Activated CD4-positive, alpha-beta T cell treated with anti-CD3 and anti-CD28 coated beads for 4 hours (primary cell): ENCODE results near the gene CRY2.
"Not testable (repeated sequence)": the region's sequence is repeated elsewhere in the genome, so short reads cannot be mapped to it uniquely, and the experiment has no call there.

Source experiments
- DNase-seq, 2 donors: peaks; one replicate each; pipeline ENCODE4 v3.0.0-alpha.2; 2020

The CRY2 gene

GRCh38 chr11:45846974-45847910 lies at the start of gene CRY2:
CRY2 (plus strand) TSS chr11:45847475; CDS start chr11:45847491, 16 bp downstream.
- peak; percentile 99 for DNase-seq

GRCh38 chr11:45798793-45799441 lies 48.4 kb upstream of the CRY2 start:
- no peak for DNase-seq

- no peak for DNase-seq
These were observed 47.7 kb upstream of the CRY2 start for GRCh38 chr11:45799562-45799961.

GRCh38 chr11:45800261-45800660 lies 47.0 kb upstream of the CRY2 start:
- no peak for DNase-seq

GRCh38 chr11:45801723-45802315 lies 45.5 kb upstream of the CRY2 start:
- DNase-seq = no peak

GRCh38 chr11:45802531-45803317 lies 44.6 kb upstream of the CRY2 start:
- DNase-seq = no peak

- peak; percentile 39 to 61 for DNase-seq
These were observed 43.1 kb upstream of the CRY2 start for GRCh38 chr11:45803971-45804760.

GRCh38 chr11:45804761-45805304 lies 42.4 kb upstream of the CRY2 start, which contains the start of gene SLC35C1:
SLC35C1 (plus strand) TSS chr11:45805149; CDS start chr11:45805802, 653 bp downstream.
- peak; percentile 96 for DNase-seq

- no peak for DNase-seq
These were observed 41.8 kb upstream of the CRY2 start for GRCh38 chr11:45805305-45806071.

- DNase-seq = no peak
These were observed 41.0 kb upstream of the CRY2 start for GRCh38 chr11:45806072-45806933.

GRCh38 chr11:45806937-45807791 lies 40.1 kb upstream of the CRY2 start:
- DNase-seq = no peak

GRCh38 chr11:45807792-45808238 lies 39.5 kb upstream of the CRY2 start:
- DNase-seq = no peak

GRCh38 chr11:45808427-45808826 lies 38.8 kb upstream of the CRY2 start:
- DNase-seq = not testable (repeated sequence)

- DNase-seq = no peak
These were observed 37.5 kb upstream of the CRY2 start for GRCh38 chr11:45809456-45810395.

GRCh38 chr11:45810431-45811108 lies 36.7 kb upstream of the CRY2 start:
- no peak for DNase-seq

GRCh38 chr11:45811109-45811435 lies 36.2 kb upstream of the CRY2 start:
- no peak for DNase-seq
